ENCODE measurements around the gene IQGAP3. TPM values are rescaled to one million over a fixed set of nuclear protein-coding genes. Genes with fewer than 3 reads are reported as not detected.

The IQGAP3 gene
- total and polyA plus RNA-seq, 9 donors: 0.05 to 1.2 (median 0.30) TPM; not detected in 1

GRCh38 chr1:156577550-156577949 is 5.2 kb upstream of the IQGAP3 start:
- Histone ChIP-seq H3K9me3 (no peaks in the 10 kb centered on the region), H3K36me3 (no peaks in the 10 kb centered on the region), H3K27ac (no peak overlapping the region), H3K4me1 (ENCODE audit: insufficient read depth) (no peaks in the 10 kb centered on the region), H3K4me3 (no peak overlapping the region), H3K27me3 (no peaks in the 10 kb centered on the region)
- WGBS, 3 donors: 86 to 90% (median 90%) methylated on average over 3 of the region's 3 CpGs
- TF ChIP-seq CTCF (IDR thresholded peaks at IDR 0.05) (no peak), POLR2A (IDR thresholded peaks at IDR 0.05) (no peak)
- intact Hi-C loops (cut with DNase I): no loop called here
- no peak for DNase-seq

- Histone ChIP-seq H3K4me3 (no peak overlapping the region), H3K9me3 (no peaks in the 10 kb centered on the region), H3K27ac (no peak overlapping the region), H3K27me3 (no peaks in the 10 kb centered on the region), H3K4me1 (ENCODE audit: insufficient read depth) (peaks cover 2% of the 10 kb centered on the region), H3K36me3 (no peaks in the 10 kb centered on the region)
- intact Hi-C loops (cut with DNase I): no loop called here
- DNase-seq: no peak
- no peak for TF ChIP-seq EP300 (IDR thresholded peaks at IDR 0.05)
- no peak for TF ChIP-seq CTCF (IDR thresholded peaks at IDR 0.05)
- no peak for TF ChIP-seq POLR2A (IDR thresholded peaks at IDR 0.05)
- WGBS, 3 donors: 19 to 24% (median 20%) methylated on average over 2 of the region's 2 CpGs
These were observed 1.8 kb upstream of the IQGAP3 start for GRCh38 chr1:156574039-156574633.

GRCh38 chr1:156572663-156573018 is 276 bp upstream of the IQGAP3 start:
- no peak for TF ChIP-seq CTCF (IDR thresholded peaks at IDR 0.05)
- TF ChIP-seq POLR2A (IDR thresholded peaks at IDR 0.05): no peak
- TF ChIP-seq EP300 (IDR thresholded peaks at IDR 0.05): no peak
- no peaks in the 10 kb centered on the region for H3K36me3 ChIP-seq
- no peak overlapping the region for H3K27ac ChIP-seq
- peaks cover 2% of the 10 kb centered on the region for H3K4me1 ChIP-seq (ENCODE audit: insufficient read depth)
- H3K4me3 ChIP-seq: peak overlapping the region; percentile 25
- no peaks in the 10 kb centered on the region for H3K9me3 ChIP-seq
- DNase-seq: no peak
- no peaks in the 10 kb centered on the region for H3K27me3 ChIP-seq
- 22 to 26% (median 23%) methylated on average over 10 of the region's 10 CpGs for WGBS, 3 donors
- intact Hi-C loops (cut with DNase I): no loop called here

GRCh38 chr1:156571261-156571852 is 1.0 kb downstream of the IQGAP3 start:
- intact Hi-C loops (cut with DNase I): no loop called here
- WGBS, 3 donors: 17 to 19% (median 17%) methylated on average over 4 of the region's 4 CpGs
- Histone ChIP-seq H3K27ac (no peak overlapping the region), H3K4me3 (no peak overlapping the region), H3K27me3 (no peaks in the 10 kb centered on the region), H3K4me1 (ENCODE audit: insufficient read depth) (peaks cover 2% of the 10 kb centered on the region), H3K36me3 (no peaks in the 10 kb centered on the region), H3K9me3 (no peaks in the 10 kb centered on the region)
- TF ChIP-seq EP300 (IDR thresholded peaks at IDR 0.05) (no peak), CTCF (IDR thresholded peaks at IDR 0.05) (no peak), POLR2A (IDR thresholded peaks at IDR 0.05) (no peak)
- DNase-seq: no peak

Measured in ovary (tissue), 9 donors.